HepG2 (cell line): Measurements from ENCODE around the gene WFDC13. TPM values are rescaled to one million over a fixed set of nuclear protein-coding genes. Genes with fewer than 3 reads are reported as not detected.

Experiments used
- ATAC-seq: fragments of 200-7000 bp; cut with Tn5 transposase; 3 replicates; pipeline ENCODE4 v1.9.1; 2020; ENCODE audit warnings: mild to moderate bottlenecking, moderate library complexity
- BruUV-seq: library from RNA; stranded (reverse); fragments of 400-500 nt; replicated peaks from 2 replicates; lab custom pipeline; 2021; lab: Mats Ljungman, UMichigan
- CTCF ChIA-PET: fragments of 300-600 bp; formaldehyde crosslinking; extraction: SDS; loops from one replicate; lab custom pipeline; 2021; ENCODE audit warnings: low total read pairs, inconsistent platforms, low intra/inter-chr PET ratio; lab: Yijun Ruan, JAX
- POLR2A ChIA-PET: fragments of 350-600 bp; sonication (Branson Sonifier 250); formaldehyde crosslinking; loops from one replicate; lab custom pipeline; 2020; ENCODE audit warnings: antibody characterized with exemption, inconsistent platforms; lab: Yijun Ruan, JAX
- DNase-seq: peaks from one replicate; pipeline ENCODE4 v3.0.0-alpha.2; 2015; ENCODE audit warnings: low spot score
- FAIRE-seq: peaks from 3 replicates; lab custom pipeline; 2011; peaks lifted over from hg19 to GRCh38; lab: Jason Lieb, UNC
- H2AFZ ChIP-seq: one replicate; pipeline ENCODE4 v1.6.1; 2011; ENCODE audit warnings: low read length, inconsistent platforms
- H3K27ac ChIP-seq: fragments of 300-600 bp; 3 replicates; pipeline ENCODE4 v1.8.0; 2011; ENCODE audit warnings: mixed run types, mild to moderate bottlenecking, mixed read lengths, low read length, inconsistent platforms; ENCODE audit not compliant: insufficient read depth; ENCODE audit errors: extremely low read length
- H3K27me3 ChIP-seq, 2 experiments: fragments of 200-600 bp in 1 of 2; 2 replicates in 1 of 2; 3 replicates in 1 of 2; pipeline versions ENCODE4 v1.6.0 to v1.8.0; 2011; ENCODE audit warnings: low read length in 2 of 2, mild to moderate bottlenecking in 2 of 2, moderate library complexity in 2 of 2, inconsistent platforms in 1 of 2; ENCODE audit not compliant: insufficient read depth in 2 of 2, control insufficient read depth in 1 of 2
- H3K36me3 ChIP-seq, 2 experiments: fragments of 200-600 bp in 1 of 2; replicated peaks in 1 of 2; 2 replicates in 1 of 2; 3 replicates in 1 of 2; pipeline versions ENCODE4 v1.5.1 to v1.8.0; 2011; ENCODE audit warnings: low read length in 2 of 2, inconsistent platforms in 1 of 2; ENCODE audit not compliant: insufficient read depth in 2 of 2, control insufficient read depth in 1 of 2
- H3K4me1 ChIP-seq: 2 replicates; pipeline ENCODE4 v1.5.1; 2012; ENCODE audit warnings: low read length, inconsistent platforms; ENCODE audit not compliant: insufficient read depth
- H3K4me2 ChIP-seq: 2 replicates; pipeline ENCODE4 v1.6.0; 2011; ENCODE audit warnings: low read depth, low read length, inconsistent platforms
- H3K4me3 ChIP-seq, 3 experiments: fragments of 200-600 bp in 1 of 3; sonication (generic), shearing (Covaris generic) in 1 of 3; replicated peaks in 1 of 3; 2 replicates each; pipeline ENCODE4 v1.5.1; 2011 to 2016; ENCODE audit warnings: low read length in 3 of 3, inconsistent platforms in 2 of 3, low read depth in 2 of 3, mild to moderate bottlenecking in 2 of 3, control low read depth in 1 of 3, mixed read lengths in 1 of 3; ENCODE audit not compliant: insufficient read depth in 1 of 3
- H3K79me2 ChIP-seq: one replicate; pipeline ENCODE4 v1.6.1; 2011; ENCODE audit warnings: low read length, inconsistent platforms; ENCODE audit not compliant: insufficient read depth
- H3K9ac ChIP-seq: 2 replicates; pipeline ENCODE4 v1.6.0; 2011; ENCODE audit warnings: mild to moderate bottlenecking, low read depth, low read length, inconsistent platforms; ENCODE audit not compliant: insufficient read depth
- H3K9me3 ChIP-seq: 2 replicates; pipeline ENCODE4 v1.5.1; 2012; ENCODE audit warnings: mild to moderate bottlenecking, low read length
- H4K20me1 ChIP-seq: 2 replicates; pipeline ENCODE4 v1.6.0; 2011; ENCODE audit warnings: inconsistent platforms, mild to moderate bottlenecking, low read length, moderate library complexity; ENCODE audit not compliant: insufficient read depth
- MYPOP ChIP-seq: sonication (generic); formaldehyde crosslinking; IDR thresholded peaks from 2 replicates; pipeline ENCODE4 v1.8.1; 2023; ENCODE audit warnings: mild to moderate bottlenecking, moderate library complexity, missing genetic modification reagents
- PRDM10 ChIP-seq: sonication (generic); formaldehyde crosslinking; IDR thresholded peaks from 2 replicates; pipeline ENCODE4 v1.4.0; 2020; ENCODE audit warnings: low read depth, missing genetic modification reagents
- ZNF136 ChIP-seq: sonication (generic); formaldehyde crosslinking; IDR thresholded peaks from 2 replicates; pipeline ENCODE4 v1.8.1; 2022; ENCODE audit warnings: low read depth, mild to moderate bottlenecking, moderate library complexity, missing genetic modification reagents
- in situ Hi-C: cut with HindIII; loops from 2 replicates; pipeline ENCODE4 v1.10.0; 2017; ENCODE audit warnings: low pct_unique_long_range_greater_than_20kb; ENCODE audit not compliant: extremely low pct_ligation_motif_present
- intact Hi-C: fragments of 100-400 bp; cut with micrococcal nuclease; formaldehyde crosslinking; loops from one replicate; pipeline ENCODE4 v1.10.0; 2022; ENCODE audit not compliant: unreplicated experiment
- polyA plus RNA-seq, 8 experiments: library from polyadenylated mRNA; depleted of rRNA in 3 of 8; stranded (reverse) in 7 of 8; unstranded in 1 of 8; fragments of >200 nt; fragmentation: Illumina TruSeq in 4 of 8; extraction: Trizol in 4 of 8; gene quantifications; 2 replicates each; pipeline versions ENCODE4 v1.2.1 to v1.2.3, GENCODE V29; 2011 to 2016; ENCODE audit warnings: low read depth in 4 of 8, missing spikeins in 1 of 8, mixed read lengths in 1 of 8; ENCODE audit not compliant: insufficient read depth in 1 of 8
- total RNA-seq, 5 experiments: library from RNA; depleted of rRNA; stranded (reverse); fragments of >200 nt; fragmentation: Illumina TruSeq; extraction: Trizol; gene quantifications; 2 replicates each; pipeline ENCODE4 v1.2.3, GENCODE V29; 2016; ENCODE audit warnings: low read depth in 1 of 5

The WFDC13 gene
- total and polyA plus RNA-seq, 2 of the 13 experiments (the other 11 are each of a cell fraction or from before 2014, with no cell fraction given), result not detected

- H3K4me3 ChIP-seq, result no peak overlapping the region
- no peak overlapping the region for H3K27ac ChIP-seq
- POLR2A ChIA-PET, result no interaction called here
- no peak for ATAC-seq
- no peaks in the 10 kb centered on the region for H4K20me1 ChIP-seq
- no peak for DNase-seq
- BruUV-seq, result no TSS peak
- no peak overlapping the region for H3K4me2 ChIP-seq
- H3K79me2 ChIP-seq, result no peaks in the 10 kb centered on the region
- H3K9me3 ChIP-seq, result peaks cover 19% of the 10 kb centered on the region; the same call in 1 of the 2 replicates
- H3K36me3 ChIP-seq, result no peaks in the 10 kb centered on the region
- intact Hi-C loops, result no loop called here
- H3K9ac ChIP-seq, result no peak overlapping the region
- TF ChIP-seq ZNF136 (CRISPR knock-in tag) (peak; percentile 79; the same call in 1 of the 2 replicates), MYPOP (CRISPR knock-in tag) (no peak), PRDM10 (CRISPR knock-in tag) (no peak)
- no peak for FAIRE-seq
- no peaks in the 10 kb centered on the region for H3K27me3 ChIP-seq
- H3K4me1 ChIP-seq, result no peaks in the 10 kb centered on the region
- no peak overlapping the region for H2AFZ ChIP-seq
- CTCF ChIA-PET, result no interaction called here
- in situ Hi-C loops, result no loop called here
Observed at GRCh38 chr20:45679650-45680049, 22.2 kb upstream of the WFDC13 start.
